GOT3 (cell line): ENCODE data around the gene MAB21L2.

Source experiments
- DNase-seq: peaks from one replicate; lab custom pipeline; 2025; ENCODE audit warnings: mixed read lengths; lab: John Stamatoyannopoulos, UW

MAB21L2 gene

DNA sequence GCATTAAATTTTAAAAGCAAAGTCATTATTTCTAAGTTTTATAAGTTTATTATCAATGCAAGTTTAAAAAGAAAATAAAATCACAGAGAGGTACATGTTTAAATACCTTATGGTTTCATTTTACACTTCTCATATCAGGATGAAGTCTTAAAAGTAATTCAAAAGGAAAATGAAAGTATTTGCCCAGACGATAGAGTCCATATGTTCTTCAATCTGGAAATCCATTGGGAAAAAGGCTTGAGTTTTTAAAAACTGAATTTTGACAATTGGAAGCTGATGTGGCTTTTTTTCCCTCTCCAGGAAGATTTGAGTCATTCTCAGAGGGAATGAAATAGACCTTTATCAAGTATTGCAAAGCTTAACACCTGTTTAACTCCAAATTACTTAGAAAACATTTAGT, 37.1 kb downstream of the MAB21L2 start:
- no peak for DNase-seq

DNA sequence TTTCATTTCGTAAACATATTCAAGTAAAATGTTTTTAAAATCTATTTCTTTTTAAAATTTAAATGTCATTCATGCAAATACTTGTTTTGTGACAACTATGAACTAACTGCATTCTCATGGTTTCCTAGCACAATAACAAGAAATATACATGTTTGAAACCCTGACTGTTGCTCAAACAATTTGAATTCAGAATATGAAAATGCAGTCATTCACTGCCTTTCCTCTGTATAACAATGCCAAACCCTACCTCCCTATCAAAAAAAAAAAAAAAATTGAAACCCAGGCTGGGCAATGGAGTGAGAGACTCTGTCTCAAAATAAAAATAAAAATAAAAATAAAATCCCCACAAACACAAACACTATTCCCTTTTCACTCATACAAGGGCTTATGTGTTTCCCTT, 42.1 kb downstream of the MAB21L2 start:
- DNase-seq, result no peak

DNA sequence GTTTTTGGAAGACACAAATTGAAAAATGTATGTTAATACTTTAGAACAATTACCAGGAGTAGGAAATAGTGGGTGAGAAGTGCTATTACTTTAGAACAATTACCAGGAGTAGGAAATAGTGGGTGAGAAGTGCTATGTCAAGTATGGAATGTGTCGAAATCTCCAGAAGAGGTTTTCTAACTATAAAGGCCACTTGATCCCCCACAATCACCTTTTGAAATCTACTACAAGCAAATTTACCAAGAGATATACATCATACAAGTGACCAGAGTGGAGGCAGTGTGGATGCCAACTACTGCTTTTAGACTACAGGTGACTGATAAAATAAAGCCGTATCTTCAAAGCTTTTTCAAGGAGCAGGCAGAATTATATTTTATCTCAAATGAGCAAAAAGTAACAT, 43.1 kb downstream of the MAB21L2 start:
- no peak for DNase-seq

DNA sequence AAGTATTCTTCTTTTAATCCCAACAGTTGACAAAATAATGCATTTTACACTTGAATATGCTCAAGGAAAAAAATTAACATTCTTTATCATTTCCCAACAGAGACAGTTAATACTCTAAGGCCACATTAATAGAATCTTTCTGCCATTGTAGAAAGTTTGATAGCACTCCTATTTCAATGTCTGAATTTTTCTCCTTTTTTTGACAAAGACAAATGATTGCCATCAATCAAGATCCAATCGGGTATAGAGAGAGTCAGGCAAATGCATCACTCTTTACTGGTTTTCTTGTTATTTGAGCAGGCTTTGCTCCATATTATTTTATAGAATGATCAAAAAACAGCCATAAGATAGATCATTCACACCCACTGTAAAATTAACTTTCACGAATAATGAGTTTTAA, 46.1 kb downstream of the MAB21L2 start:
- no peak for DNase-seq

DNA sequence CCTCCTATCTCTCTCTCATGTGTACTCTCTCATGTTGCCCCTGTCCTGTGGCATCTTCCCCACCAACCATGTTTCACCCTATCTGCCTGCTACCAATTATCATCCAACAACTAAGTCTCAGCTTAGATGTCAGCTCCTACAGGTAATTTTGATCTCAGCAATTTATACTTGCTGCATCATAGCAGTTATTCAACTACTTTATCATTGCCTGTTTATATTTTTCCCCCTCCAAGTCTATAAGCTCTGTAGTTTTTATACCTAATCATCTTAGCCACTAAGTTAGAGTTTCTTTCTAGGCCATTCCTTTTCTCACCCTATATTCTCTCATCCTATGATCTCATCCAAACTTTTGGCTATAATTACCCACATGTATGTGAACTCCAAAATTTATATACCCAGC, 50.7 kb downstream of the MAB21L2 start:
- no peak for DNase-seq
